SK-N-DZ (cell line): ENCODE results near the gene SHLD1.

ENCODE experiments used
- DNase-seq: peaks from one replicate; pipeline ENCODE4 v3.0.0-alpha.2; 2015; ENCODE audit warnings: low spot score

The SHLD1 gene

DNA sequence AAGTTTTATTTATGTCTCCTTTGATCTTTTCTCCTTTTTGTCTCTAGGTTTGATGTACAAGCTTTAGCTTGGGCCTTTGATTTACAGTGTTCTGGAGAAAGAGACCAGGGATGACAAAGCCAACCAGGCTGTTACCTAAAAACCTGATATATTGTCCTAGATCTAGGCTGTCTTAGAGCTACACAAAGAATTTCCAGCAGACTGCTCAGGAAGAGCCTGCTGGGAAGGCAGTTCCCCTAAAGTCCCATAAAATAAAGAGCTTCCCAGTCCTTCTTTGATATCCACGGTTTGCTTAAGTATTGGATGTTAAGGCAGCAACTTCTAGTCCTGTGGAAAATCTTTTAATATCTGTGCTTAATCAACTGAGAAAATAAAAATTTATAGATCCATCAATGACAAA, 70.5 kb downstream of the SHLD1 start:
- no peak for DNase-seq

DNA sequence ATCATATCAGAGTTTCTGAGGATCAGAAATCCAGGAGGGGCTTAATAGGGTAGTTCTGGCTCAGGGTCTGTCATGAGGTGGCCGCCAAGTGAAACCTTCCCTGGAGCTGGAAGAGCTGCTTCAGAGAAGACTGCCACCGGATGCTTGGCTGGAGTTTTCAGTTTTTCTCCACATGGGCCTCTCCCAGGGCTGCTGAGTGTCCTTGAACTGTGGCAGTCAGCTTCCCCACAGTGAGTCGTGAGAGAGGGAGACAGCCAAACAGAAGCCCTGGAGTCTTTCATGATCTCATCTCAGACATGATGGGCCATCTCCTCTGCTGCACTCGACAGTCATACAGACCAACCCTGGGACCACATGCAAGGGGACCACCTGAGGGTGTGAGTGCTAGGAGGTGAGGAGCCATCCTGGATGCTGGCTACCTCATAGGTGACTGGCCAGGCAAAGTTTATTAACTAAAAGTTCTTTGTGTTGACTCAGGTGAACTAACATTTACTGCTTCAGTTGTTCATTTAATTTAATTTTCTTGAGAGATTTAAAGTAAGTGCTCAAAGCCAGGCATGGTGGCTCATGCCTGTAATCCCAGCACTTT, 71.5 kb downstream of the SHLD1 start:
- DNase-seq, result no peak

DNA sequence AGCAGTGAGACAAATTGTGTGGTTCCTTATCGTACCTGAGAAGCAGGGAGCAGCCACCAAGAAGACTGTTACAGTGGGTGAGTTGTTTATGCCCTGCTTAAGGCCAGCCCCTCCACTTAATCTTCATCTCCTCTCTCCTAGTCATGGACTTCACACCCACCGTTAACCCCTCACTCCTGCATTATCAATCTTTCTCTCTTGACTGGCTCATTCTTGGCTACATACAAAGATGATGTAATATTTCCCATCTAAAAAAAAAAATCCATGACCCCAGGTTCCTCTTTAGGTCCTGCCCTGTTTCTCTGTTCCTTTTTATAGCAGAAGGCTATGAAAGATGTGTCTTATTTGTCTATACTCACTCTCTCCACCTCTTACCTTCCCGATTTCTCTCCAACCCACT, 72.4 kb downstream of the SHLD1 start:
- no peak for DNase-seq

DNA sequence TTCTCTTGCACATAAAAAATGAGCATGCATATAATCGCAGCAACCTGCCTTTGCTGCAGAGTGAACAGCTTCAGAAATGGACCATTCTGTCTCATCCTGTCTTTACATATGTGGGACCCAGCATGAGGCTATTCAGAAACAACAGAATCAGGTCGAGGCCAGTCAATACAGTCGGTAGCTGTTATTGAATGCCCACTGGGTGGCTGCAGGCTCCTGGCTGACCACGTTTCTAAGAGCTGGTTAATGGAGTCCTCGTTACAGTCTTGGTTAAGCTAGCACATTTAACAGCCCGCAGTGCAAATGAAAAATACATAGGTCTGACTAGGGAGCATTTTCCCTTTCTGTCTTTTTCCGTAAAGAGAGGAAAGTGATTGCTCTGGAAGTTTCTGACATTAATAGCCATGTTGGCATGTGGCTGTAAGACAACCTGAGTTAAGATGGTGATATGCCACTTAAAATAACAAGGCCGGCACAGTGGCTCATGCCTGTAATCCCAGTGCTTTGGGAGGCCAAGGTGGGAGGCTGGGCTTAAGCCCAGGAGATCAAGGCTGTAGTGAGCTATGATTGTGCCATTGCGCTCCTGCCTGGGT, 75.0 kb downstream of the SHLD1 start:
- DNase-seq, result no peak

DNA sequence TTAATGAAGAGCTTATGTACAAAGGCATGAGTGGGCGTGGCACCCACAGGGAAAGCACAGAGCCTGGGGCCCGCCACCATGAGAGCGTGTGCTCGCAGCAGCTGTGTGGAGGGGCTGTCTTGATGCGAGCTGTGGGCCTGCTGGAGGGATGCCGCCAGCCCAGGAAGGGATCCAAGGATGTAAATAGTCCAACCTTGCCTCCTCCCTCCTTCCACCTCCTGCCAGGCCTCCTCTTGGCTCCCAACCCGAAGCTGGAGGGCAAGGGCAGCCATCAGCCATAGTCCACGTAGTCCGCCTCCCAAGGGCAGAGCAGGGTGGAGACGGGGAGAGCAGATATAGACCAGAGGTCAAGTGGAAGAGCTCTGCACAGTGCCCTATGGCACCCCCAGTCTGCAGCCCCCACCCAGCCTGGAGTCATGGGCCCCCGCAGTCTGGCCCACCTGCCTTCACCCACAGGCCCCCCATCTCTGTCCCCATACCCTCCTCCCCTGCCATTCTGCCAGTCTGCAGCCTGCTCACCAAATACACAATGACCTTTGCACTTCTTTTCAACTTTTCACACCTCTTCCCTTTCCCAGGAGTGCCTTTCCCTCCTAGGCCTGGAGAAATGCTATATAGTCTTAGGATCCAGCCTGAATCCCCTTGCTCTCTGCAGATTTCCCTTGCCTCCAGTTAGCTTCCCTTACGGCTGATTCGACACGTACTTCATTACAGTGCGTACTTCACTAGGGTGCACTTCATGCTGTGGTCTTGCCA, 77.1 kb downstream of the SHLD1 start:
- no peak for DNase-seq

DNA sequence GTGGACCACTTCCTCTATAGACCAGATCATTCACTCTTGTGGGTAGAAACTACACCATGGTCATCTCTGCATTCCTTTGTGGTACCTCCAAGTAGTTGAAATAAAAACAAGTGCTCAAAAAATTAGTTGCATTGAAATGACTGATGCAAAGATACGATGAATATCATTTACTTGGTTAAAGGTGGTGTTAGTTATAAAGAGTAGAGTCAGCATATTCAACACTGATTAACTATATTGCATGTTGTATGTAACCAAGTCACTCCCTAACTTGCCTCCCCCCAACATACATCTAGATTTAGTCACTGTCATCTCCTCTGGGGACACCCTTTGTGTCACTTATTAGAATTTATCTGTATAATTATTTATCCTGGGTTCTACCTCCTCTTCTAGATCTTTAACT, 77.7 kb downstream of the SHLD1 start:
- no peak for DNase-seq

DNA sequence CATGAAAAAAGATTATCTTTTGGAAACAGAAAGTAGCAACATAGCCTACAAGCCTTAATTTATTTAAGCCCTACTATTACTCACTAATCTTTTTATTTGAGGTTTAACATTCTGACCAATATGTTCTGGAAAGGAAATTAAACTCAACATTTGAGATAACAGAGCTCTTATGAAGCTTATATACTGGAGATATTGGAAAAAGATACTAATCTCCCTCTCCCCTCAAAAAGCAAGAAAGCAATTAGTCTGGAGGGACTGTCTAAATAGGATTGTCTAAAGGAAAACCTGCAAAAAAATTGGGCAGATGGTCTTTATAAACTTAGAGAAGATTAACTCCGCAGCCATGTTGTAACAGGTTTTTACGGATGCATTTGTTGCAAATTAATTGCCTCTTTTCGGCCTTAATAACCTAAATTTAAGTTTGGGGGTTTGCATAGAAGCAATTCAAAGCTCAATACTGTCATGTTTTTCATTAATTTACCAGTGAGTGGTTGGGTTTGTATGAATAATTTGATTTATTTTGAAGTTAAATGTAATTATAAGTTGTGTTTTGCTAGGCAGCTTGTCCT, 79.1 kb downstream of the SHLD1 start:
- peak; percentile 47 for DNase-seq

DNA sequence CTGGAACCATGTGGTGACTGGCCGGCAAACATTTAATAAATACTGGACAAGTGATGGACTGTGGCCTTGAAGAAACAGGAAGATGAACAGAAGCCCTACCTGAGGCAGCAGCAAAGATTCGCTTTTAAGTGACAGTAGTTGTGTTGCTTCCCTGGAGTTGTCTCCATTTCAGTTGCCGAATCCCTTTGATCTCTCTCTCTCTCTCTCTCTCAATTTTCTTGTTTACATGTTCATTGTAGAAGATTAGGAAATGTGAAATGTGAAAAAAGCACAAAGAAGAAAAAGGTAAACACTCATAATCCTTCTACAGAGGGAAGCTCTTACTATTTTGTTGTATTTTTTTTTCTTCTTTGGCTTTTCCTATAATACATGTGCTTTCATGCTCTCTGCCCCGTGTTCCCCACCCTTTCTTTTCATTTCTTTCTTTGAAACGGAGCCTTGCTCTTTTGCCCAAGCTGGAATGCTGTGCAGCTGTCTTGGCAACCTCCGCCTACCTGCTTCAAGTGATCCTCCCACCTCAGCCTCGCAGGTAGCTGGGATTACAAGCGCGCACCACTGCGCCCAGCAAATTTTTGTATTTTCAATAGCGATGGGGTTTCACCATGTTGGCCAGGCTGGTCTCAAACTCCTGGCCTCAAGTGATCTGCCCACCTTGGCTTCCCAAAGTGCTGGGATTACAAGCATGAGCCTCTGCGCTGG, 81.5 kb downstream of the SHLD1 start:
- no peak for DNase-seq

DNA sequence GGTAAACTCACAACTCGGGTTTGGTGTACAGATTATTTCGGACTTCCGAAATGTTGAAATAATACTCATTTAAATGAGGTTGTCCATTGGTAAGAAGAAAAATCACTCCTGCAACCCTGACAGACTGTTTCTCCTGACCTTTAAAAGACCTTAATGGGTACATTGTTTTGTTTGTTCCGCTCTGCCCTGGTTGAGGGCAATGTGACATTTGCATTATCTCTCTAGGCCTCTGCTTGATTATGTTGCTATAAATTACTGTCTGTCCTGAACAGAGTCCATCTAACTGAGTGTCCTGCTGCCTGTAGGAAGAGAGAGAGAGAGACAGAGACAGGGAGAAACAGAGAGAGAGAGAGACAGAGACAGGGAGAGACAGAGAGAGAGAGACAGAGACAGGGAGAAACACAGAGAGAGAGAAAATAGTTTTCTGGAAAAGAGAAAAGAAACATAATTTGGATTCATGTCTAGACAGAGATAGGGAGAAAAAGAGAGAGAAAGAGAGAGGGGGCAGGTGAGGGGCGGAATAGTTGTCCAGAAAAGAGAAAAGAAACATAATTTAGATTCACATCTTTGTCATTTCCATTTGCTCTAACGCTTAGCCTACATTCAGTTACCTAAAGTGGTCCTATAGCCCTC, 83.2 kb downstream of the SHLD1 start:
- DNase-seq, result no peak

DNA sequence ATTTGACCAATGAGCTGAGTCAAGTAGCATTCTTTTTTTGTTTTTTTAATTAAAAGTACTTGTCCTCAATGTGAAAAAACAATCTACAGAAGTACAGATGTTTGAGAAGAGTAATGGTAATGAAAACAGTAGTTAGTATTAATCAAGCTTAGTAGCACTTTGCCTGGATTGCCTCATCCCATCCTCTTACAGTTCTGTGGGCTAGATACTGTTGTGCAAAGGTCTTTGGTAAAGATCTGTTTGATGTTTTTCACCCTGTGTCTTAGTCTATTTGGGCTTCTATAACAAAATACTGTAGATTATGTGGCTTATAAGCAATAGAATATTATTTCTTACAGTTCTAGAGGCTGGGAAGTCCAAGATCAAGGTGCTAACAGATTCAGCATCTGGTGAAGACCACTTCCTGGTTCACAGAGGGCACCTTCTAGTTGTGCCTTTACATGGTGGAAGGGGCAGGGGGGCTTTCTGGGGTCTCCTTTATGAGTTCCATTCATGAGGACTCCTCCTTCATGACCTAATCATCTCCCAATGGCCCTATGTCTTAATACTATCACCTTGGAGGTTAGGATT, 84.3 kb downstream of the SHLD1 start:
- no peak for DNase-seq

DNA sequence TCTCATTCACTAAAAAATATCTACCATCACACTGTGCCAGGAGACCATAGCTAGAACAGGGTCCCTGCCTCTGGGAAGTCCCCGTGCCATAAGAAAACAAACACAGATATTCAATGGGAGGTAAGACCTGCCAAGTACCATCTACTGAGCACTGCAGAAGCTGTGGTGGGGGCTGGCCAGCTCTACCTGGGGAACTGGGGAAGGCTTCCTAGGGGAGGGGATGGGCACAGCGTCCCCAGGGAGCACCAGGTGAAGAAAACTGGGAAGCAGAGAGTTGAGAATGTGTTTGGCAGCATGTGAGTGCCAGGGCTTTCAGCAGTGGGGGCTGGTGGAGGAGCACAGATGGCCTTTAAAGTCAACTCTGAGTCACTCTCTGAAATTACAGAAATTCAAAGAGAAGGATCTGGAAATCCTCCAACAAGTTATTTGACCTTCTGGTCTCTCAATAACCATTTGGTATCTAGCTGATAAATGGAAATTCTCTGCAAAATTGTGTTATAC, 85.2 kb downstream of the SHLD1 start:
- DNase-seq, result no peak

DNA sequence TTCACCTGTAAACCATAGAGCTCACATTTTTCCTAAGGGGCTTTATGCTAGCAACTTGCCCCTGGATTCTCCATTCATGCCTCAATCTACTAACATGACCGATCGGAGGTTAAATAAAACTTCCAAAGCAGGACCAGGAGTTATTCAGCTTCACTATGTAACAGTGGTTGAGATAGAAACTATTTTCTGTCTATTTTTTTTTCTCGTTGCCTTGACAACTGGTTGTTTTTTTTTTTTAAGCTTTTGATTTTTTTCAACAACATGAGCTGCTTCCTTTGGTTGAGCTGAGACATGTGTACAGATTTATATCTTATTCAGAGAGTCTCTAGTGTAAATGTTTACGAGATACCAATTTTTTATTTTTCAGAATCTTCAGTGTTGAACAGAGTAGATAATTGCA, 85.7 kb downstream of the SHLD1 start:
- no peak for DNase-seq

DNA sequence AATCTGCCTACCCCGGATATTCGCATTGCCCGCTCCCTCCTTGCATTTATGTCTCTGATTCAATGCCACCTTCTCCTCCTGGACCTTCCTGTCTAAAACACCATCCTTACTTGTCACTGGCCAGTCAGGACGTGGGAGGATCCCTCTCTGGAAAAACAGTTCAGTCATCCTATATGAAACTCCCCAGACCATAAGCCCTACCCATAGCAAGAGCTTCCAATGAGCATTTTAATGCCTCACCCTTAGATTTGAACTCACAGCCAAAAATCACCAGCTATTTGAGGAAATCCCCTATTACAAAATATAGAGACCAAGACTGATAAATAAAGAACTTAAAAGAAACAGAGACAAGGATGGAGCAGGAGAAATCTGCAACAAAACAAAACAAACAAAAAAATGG, 86.4 kb downstream of the SHLD1 start:
- DNase-seq, result no peak

DNA sequence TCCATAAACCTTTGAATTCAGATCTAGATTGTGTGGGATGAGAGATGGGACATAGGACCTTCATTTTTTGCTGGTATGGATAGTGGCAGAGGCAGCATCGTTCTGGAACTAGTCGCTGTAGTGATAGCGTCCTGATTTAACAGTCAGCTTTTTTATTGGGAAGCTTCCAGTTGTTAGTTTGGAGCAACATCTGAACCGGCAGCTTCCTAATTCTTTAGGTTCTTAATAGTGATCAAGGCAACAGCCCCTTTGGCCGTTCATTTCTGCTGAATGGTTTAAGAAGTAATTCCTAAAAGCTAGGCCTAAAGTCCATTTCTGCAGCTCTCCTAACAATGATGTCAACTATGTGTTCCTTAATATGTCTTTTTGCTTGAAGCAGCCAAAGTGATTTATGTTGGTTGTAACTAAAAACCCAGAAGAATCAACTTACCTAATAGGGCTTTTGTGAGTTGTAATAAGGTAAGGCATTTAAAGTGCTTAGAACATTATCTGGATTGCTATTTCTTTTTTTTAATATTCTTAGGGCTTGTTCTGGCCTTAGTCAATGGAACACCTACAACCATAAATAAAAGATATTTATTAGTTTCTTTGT, 90.3 kb downstream of the SHLD1 start:
- no peak for DNase-seq

DNA sequence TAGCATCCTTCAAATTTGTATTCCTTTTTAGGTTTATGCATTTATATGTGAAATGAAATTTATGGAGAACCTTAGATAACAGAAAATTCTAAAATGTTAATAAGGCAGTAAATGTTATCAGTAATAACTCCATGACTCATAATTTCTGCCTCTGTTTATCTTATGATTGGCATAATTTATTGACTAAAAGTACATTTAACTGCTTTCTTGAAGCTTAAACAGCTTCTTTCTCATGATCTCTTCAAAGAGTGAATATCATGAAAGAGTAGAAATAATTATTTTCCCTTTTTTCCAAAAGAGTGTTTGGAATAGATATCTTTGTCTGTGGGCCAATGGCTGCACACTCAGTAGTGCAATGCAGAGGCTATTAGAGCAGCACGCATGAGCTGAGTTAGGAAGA, 91.3 kb downstream of the SHLD1 start:
- DNase-seq, result no peak

DNA sequence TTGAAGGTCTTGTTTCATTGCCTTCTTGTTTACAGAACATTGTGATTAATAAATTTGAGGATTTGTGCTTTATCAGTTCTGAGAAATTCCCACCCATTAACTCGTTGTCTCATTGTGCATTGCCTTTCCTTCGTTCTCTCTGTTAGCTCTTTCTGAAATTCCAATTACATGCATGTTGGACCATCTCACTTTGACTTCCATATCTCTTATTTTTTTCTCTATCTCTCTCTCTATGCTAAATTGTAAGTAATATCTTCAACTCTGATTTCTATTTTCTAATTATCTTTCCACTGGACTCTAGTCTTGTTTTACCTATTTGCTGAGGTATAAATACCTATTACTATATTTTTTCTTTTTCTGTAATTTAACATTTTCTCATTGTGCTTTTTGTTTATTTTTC, 92.3 kb downstream of the SHLD1 start:
- no peak for DNase-seq

DNA sequence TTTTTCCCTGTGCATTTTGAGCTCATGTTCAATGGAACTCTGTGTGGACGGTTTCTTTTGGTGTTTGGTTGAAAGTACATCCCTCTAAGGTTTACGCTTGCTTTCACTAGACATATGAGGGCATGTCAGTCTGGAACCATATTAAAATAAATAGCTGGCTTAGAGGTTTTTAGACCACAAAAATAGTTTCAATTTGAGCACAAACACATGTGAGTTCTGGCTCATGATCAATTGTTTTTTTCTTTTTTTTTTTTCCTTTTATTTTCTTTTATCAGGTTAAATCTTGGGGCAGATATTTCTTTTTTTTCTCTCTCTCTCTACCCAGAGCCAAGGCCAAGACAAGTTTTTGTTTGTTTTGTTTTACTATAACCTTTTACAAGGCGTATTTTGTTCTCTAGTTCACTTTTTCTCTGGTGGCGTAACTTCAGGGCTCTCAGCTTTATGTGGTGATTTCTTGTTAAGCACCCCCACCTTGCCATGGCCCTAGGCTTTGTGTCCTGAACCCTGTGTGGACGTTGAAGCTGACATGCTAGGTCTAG, 92.9 kb downstream of the SHLD1 start:
- DNase-seq, result no peak

DNA sequence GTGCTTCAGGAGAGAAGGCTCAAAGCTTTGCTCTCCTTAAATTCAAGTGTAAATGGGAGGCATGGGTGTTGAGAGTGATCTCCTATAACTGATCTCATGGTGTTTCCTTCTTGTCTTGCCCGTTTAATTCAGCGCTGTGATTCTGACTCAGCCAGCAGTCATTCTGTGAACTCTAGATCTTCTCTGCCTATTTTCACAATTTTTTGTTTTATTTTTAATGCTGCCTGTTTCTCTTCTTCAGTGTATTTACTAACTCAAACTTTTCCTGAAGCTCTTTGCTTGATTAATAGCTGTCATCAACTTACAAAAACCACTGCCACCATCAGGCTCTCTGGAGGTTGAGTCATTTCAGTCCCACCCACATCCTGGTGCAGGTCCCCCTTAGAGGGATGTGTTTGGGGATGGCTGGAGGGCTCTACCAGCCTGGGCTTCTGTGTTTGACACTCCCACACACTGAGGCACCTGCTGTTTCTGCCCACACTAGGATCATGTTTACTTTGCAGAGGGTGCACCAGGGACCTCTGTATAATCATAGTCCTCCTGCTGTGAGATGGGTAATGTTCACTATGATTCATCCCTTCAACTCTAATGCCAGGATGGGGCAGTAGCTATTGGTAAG, 94.0 kb downstream of the SHLD1 start:
- DNase-seq, result no peak

DNA sequence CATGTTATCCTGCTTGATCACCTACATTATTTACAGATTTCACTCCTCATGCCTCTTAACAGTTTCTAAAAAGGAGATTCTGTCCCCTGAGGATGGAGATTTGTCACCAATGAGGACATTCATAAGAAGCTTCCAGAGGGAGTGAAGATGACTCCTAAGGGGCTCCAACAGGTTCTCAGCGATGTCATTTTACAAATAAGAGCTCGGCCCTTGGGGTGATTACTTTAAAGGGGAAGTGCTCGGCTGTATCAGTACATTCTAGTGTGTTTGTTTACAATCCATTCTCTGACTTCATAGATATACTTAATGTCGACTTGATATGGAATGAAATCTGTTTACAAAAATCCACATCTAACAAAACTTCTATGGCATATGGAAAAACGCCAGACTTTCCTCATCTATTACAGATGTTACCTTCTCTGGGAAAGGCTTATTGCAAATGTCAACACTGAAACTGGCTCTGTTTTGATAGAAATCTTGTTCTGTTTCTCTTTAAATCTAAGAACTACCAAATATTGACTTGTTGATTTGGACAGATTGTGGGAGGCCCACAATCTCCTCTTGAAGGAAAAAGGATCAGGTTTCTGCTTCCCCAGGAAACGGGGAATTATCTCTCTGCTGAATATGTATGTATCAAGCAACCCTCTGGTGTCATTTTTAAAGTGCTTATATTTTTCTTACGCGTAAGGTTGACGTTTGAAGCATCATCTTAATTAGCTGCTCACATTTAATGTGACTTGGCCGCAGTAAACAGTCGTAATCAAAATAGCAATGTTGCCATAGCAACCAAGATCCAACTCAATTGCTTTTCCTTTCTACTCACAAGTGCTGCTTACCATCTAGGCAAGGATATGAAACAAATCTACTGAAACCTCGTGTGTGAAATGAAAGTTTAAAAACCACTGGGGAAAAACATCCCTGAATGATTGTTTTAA, 95.7 kb downstream of the SHLD1 start:
- peak; percentile 45 for DNase-seq
